Bronchial epithelial cell (primary cell): ENCODE results near the gene OPRL1. TPM values are rescaled to one million over a fixed set of nuclear protein-coding genes. Genes with fewer than 3 reads are reported as not detected.

Experiments used
- DNase-seq: peaks from one replicate; pipeline ENCODE4 v3.0.0-alpha.2; 2010; ENCODE audit warnings: low read depth
- FAIRE-seq: peaks from 2 replicates; lab custom pipeline; 2011; peaks lifted over from hg19 to GRCh38; lab: Jason Lieb, UNC
- H3K27me3 ChIP-seq: 2 replicates; pipeline ENCODE4 v1.5.1; 2011; ENCODE audit warnings: low read length; ENCODE audit not compliant: control insufficient read depth, insufficient read depth
- H3K36me3 ChIP-seq: 2 replicates; pipeline ENCODE4 v1.5.1; 2011; ENCODE audit warnings: low read length; ENCODE audit not compliant: control insufficient read depth, insufficient read depth
- H3K4me3 ChIP-seq: 2 replicates; pipeline ENCODE4 v1.5.1; 2011; ENCODE audit warnings: mild to moderate bottlenecking, low read depth, low read length, control low read depth
- total RNA-seq: library from RNA; depleted of rRNA; stranded (reverse); fragments of >200 nt; gene quantifications from 2 replicates; pipeline ENCODE4 v1.2.1, GENCODE V29; 2014
- TF ChIP-seq, protein P1 (sequence below): IDR thresholded peaks from 2 replicates; pipeline ENCODE4 v1.5.1; 2011; ENCODE audit warnings: mild to moderate bottlenecking, moderate library complexity, low read length, control low read depth, inconsistent platforms; ENCODE audit not compliant: insufficient read depth, severe bottlenecking

OPRL1 gene
- total RNA-seq, 1 donor from 2014 or later = under 0.01 TPM

DNA sequence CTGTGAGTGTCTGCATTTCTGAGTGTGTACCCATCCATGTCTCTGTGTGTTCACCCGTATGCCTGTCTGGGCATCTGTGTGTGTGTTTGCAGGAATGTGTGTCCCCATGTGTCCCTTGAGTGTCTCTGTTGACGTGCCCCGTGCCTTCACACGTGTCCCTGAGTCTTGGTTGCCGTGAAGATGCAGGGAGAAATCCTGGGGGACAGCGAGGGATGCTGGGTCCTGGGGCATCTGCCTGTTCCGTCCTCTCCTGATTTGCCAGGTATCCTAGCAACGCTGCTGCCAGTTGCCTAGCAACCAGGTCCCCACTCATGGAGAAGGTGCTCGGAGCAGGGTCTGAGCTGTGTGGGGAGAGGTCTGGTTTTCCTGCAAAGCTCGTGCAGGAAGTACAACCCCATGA, 10.3 kb downstream of the OPRL1 start:
- peaks cover 10% of the 10 kb centered on the region for H3K27me3 ChIP-seq
- TF ChIP-seq, protein P1, sequence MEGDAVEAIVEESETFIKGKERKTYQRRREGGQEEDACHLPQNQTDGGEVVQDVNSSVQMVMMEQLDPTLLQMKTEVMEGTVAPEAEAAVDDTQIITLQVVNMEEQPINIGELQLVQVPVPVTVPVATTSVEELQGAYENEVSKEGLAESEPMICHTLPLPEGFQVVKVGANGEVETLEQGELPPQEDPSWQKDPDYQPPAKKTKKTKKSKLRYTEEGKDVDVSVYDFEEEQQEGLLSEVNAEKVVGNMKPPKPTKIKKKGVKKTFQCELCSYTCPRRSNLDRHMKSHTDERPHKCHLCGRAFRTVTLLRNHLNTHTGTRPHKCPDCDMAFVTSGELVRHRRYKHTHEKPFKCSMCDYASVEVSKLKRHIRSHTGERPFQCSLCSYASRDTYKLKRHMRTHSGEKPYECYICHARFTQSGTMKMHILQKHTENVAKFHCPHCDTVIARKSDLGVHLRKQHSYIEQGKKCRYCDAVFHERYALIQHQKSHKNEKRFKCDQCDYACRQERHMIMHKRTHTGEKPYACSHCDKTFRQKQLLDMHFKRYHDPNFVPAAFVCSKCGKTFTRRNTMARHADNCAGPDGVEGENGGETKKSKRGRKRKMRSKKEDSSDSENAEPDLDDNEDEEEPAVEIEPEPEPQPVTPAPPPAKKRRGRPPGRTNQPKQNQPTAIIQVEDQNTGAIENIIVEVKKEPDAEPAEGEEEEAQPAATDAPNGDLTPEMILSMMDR = no peak
- H3K4me3 ChIP-seq = no peak overlapping the region
- peak; percentile 7 for FAIRE-seq
- no peaks in the 10 kb centered on the region for H3K36me3 ChIP-seq
- DNase-seq = no peak

DNA sequence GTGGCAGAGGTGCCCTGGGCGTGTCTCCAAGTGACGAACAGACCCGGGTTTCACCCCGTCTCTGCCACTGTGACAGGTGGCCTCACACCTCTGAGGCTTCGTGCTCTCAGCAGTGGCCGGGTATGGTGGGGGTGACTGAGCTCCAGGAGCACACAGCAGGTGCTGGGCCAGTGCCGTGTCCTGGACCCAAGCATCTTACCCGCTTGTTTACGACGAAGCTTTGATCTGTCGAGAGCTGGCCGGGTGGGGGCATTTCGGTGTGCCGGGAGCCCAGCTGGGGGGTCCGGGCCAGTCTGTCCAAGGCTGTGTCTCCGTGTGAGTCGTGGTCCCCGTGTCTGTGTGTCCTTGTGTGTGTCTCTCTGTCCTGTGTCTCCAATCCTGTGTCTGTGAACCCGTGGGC, 11.5 kb downstream of the OPRL1 start:
- Histone ChIP-seq H3K4me3 (no peak overlapping the region), H3K36me3 (no peaks in the 10 kb centered on the region), H3K27me3 (peaks cover 9% of the 10 kb centered on the region)
- DNase-seq (no peak), FAIRE-seq (no peak)
- TF ChIP-seq, protein P1 = no peak

DNA sequence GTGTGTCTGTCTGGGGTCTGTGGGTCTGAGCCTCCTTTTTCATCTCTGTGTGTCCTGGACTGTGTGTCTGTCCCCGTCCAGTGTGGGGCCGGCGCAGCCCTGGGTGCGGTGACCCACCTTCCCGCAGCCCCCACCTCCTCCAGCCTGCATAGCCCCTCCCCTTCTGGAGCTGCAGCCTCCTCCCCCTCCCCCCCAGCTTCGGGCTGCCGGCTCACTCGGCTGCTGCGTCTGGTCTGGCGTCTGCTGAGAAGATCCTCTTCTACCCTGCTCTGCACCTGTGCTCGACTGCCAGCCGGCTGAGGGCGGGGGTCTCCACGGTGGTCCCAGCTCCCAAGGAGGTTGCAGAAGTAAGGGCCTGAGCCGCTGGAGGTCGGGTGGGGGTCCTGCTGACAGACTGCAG, 11.9 kb downstream of the OPRL1 start:
- peaks cover 9% of the 10 kb centered on the region for H3K27me3 ChIP-seq
- H3K36me3 ChIP-seq = no peaks in the 10 kb centered on the region

DNA sequence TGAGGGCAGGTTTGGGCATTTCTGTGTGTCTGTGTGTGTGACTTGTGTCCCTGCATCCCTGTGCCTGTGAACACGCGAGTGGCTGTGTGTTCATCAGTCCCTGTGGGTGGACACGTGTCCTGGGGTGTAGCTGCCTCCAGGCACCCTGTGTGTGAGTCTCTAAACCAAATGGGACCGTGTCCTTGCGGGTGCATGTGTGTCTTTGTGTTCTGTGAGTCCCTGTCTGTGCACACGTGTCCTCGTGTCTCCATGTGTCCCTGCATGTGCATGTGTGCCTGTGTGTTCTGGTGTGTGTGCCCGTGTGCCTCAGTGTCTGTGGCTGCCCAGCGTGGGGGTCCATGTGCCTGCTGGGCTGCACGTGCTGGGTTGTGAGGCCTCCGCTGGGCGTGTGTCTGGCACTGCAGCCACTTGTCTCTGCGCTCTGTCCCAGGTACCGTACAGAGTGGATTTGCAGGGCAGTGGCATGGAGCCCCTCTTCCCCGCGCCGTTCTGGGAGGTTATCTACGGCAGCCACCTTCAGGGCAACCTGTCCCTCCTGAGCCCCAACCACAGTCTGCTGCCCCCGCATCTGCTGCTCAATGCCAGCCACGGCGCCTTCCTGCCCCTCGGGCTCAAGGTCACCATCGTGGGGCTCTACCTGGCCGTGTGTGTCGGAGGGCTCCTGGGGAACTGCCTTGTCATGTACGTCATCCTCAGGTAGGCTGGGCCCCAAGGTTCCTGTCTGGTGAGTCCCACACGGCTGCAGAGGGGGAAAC, 12.6 kb downstream of the OPRL1 start:
- no peak overlapping the region for H3K4me3 ChIP-seq
- peaks cover 9% of the 10 kb centered on the region for H3K27me3 ChIP-seq
- TF ChIP-seq, protein P1 = no peak
- FAIRE-seq (no peak), DNase-seq (no peak)
- no peaks in the 10 kb centered on the region for H3K36me3 ChIP-seq

More for the DNA sequence above, 11.9 kb downstream of the OPRL1 start:
- no peak overlapping the region for H3K4me3 ChIP-seq
- FAIRE-seq = no peak
- no peak for DNase-seq
- TF ChIP-seq, protein P1 = no peak

DNA sequence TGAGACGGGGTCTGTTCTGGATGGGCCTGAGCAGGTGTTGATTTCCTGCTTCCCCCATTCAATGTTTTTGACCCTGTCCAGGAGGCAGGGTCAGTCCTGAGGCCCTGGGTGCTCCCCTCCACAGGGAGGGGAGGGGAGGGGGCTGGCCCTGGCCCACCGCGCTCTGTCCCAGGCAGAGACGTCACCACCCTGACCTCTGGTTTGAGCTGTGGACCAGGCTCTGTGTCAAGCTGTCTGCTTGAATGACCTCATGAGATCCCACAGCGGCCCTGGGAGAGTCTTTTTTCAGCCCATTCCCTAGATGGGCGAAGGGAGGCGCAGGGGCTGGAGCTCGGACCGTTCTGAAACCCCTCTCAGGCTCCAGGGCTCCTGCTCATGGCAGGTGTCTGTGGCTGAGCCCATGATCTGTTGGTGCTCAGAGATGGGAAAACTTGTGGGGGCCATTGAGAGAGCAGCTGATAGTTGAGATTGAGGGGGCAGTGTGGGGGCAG, 13.2 kb downstream of the OPRL1 start:
- no peak for DNase-seq
- FAIRE-seq = no peak
- Histone ChIP-seq H3K4me3 (no peak overlapping the region), H3K27me3 (peaks cover 9% of the 10 kb centered on the region), H3K36me3 (no peaks in the 10 kb centered on the region)
- TF ChIP-seq, protein P1 = no peak
